Left forelimb (tissue), 1 donor: Measurements from ENCODE around the gene CCDC127.
"Not testable (repeated sequence)": the region's sequence is repeated elsewhere in the genome, so short reads cannot be mapped to it uniquely, and the experiment has no call there.

Source experiments
- DNase-seq: peaks from one replicate; pipeline ENCODE4 v3.0.0-alpha.2; 2018; ENCODE audit warnings: low spot score

The CCDC127 gene

DNA sequence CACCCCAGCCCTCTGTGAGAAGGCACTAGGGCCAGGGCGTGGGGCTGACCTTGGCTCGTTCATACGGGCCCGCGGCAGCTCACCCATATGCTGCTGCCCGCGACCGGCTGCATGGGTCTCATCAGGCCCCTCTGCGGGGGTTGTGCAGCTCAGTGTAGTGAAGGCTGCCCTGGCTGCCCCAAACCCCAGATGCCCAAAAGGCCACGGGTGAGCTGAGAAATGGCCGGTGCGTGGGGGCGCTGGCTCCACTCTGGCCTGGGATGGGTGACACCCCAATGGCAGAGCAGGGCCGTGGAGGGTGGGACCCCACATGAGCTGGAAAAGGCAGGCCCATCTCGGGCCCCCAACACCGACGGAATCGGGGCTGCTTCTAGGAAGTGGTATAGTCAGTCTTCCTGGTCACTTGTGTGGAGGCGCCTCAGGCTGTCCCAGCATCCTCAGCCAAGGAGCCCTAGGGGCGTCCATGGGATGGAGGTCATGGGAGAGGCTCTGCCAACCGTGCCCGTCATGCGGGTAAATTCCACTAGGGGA, 46.1 kb downstream of the CCDC127 start:
- DNase-seq = no peak

DNA sequence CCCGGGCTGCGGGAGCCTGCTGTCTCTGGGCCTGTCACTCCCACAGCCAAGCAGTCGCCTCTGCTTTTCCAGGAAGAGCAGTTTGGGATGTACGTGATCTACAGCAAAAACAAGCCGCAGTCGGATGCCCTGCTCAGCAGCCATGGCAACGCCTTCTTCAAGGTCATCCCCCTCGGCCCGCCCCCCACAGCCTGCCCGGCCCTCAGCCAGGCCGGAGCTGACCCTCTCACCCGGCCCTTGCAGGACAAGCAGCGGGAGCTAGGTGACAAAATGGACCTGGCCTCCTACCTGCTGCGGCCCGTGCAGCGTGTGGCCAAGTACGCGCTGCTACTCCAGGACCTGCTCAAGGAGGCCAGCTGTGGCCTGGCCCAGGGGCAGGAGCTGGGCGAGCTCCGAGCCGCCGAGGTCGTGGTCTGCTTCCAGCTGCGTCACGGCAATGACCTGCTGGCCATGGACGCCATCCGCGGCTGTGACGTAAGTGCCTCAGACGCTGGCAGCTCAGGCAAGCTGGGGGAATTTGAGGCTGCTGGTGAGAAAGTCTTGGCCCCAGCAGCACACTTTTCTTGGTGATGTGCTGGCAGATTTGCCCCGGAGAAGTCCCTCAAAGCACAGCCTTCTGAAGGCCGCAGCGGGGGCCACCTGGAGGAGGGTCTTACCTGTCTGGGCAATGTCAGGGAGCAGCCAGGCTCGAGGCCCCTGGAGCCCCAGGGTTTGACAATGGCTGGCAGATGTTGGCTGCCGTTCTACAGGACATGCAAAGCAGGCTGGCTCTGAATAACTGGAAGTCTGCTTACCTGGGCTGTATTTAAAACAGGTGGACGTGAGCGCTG, 46.8 kb downstream of the CCDC127 start:
- no peak for DNase-seq

DNA sequence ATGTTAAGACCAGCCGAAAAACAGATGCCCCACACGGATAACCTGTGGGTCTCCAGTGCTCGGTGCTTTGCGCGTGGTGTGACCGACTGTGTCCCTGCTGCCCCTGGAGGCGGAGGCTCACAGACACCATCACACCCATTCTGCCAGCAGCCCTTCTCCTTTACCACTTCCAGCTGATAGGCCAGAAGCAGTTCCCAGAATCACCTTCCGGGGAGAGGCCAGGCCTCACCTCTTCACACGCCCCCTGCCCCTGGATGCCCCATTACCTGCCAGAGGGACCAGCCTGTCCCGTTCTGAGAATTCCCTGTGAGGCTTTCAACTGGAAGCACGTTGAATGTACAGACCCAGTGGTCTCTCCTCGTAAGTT, 48.2 kb downstream of the CCDC127 start:
- DNase-seq = no peak

DNA sequence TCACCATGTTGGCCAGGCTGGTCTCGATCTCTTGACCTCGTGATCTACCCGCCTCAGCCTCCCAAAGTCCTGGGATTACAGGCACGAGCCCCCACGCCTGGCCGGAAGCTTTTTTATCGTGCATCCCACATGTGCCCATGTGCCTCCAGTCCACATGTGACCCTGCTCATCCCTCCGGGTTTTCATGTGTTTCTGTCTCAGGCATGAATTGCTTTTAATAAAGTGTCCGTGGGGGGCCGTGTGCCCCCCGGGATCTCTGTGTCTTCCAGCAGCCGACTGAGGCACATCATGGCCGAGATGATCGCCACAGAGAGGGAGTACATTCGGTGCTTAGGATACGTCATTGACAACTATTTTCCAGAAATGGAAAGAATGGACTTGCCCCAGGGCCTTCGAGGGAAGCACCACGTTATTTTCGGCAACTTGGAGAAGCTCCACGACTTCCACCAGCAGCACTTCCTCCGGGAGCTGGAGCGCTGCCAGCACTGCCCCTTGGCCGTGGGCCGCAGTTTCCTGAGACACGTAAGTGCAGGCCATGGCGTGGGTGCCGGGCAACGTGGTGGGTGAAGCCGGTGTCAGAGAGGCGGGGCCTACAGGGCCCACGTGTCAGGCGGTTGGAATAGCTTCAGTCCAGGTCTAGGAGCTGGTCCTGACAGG, 48.8 kb downstream of the CCDC127 start:
- DNase-seq = no peak

DNA sequence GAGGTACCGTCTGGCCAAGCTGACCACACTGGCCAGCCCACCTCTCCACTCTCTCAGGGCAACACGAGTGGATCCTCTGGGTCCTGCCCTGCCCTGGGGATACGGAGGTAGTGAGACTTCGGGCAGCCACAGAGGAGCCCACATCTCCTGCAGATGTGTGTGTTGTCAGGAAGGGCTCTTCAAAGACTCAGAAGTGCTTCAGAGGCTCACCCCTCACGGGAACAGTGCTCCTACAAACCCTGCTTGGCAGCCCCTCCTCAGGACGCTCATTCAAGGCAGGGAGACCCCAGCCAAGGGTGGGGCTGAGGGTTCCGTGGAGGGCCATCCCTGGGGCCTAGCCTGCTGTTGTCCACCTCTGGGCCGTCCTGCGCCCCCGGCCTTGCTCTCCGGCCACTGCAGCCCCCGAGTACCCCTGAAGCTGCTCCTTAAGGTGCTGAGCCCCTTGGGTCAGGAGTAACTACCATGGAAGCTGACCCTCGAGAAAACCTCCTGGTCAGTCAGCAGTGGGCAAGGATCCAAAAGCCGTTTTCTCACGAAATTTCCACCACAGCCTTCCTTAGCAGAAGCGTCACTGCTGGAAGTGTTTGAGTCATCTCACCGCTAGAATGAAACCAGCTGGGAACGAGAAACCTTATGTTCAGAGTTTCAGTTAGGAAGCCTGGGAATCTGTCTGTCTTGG, 49.8 kb downstream of the CCDC127 start:
- no peak for DNase-seq

DNA sequence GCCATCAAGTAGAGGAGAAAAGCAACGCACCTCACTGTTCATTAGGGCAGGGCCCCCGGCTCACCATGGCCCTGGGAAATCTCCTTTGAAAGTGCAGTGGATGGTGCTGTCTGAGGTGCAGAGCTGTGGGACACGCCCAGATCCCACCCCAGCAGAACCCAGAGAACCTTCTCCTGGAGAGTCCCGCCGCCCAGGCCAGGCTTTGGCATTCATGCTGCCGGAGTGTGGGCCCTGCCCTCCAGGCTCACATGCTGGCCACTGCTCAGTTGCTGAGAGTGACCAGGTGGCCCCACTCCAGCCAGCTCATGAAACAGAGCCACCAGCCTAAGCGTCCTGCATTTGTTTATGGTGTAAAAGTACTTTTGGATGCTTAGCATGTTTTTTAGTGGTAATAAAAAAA, 50.4 kb downstream of the CCDC127 start:
- DNase-seq = no peak

DNA sequence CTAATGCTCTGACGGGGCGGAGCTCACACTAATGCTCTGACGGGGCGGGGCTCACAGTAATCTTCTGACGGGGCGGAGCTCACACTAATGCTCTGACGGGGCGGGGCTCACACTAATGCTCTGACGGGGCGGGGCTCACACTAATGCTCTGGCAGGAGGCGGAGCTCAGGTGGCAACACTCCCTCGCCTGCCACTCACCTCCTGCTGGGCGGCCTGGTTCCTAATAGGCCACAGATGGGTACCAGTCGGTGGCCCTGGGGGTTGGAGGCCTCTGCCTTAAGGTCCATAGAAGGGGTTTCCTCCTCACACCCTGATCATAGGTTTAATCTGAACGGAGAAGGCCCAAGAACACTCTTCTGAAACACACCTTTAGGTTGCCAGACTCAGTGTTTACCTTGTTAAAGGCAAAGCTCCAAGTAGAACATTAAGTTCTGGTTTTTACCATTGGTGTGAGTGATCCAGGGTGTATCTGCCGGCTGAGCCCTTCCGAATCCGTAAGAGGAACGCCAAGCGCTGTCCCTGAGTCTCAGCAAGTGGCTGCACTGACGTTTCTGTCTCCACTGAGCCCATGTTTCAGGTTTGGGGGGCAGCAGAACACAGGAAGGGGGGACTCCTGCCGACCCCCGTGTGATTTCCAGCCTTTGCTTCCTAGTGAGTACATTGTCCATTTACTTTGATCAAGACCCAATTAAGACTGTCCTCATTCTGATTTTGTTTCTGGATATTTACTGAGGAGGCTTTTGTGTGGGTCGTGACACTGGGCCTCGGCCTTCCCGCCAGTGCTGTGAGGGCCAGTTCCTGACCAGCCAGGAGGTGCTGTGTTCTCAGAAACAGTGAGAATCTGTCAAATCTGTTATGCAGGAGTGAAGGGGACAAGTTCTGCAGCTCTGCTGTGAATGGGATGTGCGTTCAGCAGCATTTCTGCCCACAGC, 51.2 kb downstream of the CCDC127 start:
- DNase-seq = no peak

DNA sequence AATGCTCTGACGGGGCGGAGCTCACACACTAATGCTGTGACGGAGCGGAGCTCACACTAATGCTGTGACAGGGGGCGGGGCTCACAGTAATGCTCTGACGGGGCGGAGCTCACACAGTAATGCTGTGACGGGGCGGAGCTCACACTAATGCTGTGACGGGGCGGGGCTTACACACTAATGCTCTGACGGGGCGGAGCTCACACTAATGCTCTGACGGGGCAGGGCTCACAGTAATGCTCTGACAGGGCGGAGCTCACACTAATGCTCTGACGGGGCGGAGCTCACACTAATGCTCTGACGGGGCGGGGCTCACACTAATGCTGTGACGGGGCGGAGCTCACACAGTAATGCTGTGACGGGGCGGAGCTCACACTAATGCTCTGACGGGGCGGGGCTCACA, 53.2 kb downstream of the CCDC127 start:
- not testable (repeated sequence) for DNase-seq

DNA sequence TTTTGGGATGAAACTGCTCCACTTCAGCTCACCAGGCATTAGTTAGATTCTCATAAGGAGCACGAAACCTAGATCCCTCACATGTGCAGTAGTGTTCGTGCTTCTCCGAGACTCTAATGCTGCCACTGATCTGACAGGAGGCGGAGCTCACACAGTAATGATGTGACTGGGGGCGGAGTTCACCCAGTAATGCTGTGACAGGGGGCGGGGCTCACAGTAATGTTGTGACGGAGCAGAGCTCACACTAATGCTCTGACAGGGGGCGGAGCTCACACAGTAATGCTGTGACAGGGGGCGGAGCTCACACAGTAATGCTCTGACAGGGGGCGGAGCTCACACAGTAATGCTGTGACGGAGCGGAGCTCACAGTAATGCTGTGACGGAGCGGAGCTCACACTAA, 53.7 kb downstream of the CCDC127 start:
- DNase-seq = no peak

DNA sequence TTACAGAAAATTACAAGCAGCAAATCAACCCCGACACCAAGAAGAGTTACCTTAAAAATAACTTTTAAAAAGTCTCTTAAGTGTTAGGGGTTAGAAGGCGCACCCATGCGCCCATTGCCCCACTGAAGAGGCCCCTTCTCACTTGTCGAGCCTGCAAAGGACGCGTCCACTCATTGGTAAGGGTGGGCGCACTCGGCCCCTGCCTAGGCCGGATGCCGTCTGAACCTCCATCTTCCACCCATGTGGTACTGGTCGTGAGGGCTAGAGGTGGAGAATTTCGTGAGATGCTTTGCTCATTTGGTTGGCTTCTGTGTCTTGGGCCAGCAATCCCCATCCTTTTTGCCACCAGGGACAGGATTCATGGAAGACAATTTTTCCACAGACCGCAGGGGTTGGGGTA, 54.1 kb downstream of the CCDC127 start:
- no peak for DNase-seq

DNA sequence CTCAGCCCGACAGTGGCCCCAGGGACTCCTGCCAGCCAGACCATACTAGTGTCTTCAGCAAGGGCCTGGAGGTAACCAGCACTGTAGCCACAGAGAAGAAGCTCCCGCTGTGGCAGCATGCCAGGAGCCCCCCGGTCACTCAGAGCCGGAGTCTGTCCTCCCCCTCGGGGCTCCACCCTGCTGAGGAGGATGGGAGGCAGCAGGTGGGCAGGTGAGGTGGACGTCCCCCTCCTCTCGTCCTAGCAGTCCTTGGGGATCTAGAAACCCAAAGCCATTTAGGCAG, 54.7 kb downstream of the CCDC127 start:
- no peak for DNase-seq

DNA sequence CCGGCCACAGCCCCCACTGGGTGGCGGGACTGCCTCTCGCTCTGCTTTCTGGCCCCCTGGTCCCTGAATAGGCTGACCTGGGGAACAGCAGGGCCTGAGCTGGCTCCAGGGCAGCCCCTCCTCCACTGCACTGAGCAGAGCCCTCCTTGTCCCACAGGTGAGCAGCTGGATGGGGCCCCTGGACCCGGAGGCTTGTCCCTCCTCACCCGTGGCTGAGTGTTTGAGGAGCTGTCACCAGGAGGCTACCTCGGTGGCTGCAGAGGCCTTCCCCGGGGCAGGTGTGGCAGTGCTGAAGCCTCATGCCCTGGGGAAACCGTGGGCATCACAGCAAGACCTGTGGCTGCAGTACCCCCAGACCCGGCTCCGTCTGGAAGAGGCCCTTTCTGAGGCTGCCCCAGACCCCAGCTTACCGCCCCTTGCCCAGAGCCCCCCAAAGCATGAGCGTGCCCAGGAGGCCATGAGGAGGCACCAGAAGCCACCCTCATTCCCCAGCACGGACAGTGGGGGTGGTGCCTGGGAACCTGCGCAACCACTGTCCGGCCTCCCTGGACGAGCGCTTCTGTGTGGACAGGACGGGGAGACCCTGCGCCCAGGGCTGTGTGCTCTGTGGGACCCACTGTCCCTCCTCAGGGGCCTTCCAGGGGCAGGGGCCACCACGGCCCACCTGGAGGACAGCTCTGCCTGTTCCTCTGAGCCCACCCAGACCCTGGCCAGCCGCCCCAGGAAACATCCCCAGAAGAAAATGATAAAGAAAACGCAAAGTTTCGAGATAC, 55.2 kb downstream of the CCDC127 start:
- DNase-seq = no peak

DNA sequence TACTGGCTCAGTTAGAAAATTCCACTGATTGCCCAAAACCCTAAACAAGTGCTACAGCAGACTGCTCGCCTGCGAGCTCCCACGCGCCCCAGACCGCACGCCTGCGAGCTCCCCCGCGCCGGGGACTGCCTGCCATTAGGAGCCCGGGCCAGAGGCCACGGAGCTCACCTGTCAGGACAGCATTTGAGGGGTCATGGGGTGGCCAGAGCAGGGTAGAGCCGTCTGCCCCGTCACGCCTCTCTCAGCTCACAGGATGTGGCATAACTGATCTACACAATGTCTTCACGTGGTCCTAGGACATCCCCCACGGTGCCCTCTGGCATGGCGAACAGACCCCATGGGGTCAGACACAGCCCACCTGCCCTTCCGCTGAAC, 55.8 kb downstream of the CCDC127 start:
- no peak for DNase-seq

DNA sequence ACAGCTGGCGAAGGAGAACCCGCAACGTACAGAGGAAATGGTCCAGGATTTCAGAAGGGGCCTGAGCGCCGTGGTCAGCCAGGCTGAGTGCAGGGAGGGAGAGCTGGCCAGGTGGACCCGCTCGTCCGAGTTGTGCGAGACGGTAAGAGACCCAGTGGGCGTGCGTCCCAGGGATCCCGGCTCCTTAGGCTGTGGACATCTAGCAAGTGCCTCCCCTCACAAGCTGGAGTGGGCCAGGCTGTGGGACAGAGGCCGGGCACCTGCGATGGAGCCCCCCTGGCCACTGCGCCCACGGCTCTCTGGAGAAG, 56.2 kb downstream of the CCDC127 start:
- DNase-seq = no peak

DNA sequence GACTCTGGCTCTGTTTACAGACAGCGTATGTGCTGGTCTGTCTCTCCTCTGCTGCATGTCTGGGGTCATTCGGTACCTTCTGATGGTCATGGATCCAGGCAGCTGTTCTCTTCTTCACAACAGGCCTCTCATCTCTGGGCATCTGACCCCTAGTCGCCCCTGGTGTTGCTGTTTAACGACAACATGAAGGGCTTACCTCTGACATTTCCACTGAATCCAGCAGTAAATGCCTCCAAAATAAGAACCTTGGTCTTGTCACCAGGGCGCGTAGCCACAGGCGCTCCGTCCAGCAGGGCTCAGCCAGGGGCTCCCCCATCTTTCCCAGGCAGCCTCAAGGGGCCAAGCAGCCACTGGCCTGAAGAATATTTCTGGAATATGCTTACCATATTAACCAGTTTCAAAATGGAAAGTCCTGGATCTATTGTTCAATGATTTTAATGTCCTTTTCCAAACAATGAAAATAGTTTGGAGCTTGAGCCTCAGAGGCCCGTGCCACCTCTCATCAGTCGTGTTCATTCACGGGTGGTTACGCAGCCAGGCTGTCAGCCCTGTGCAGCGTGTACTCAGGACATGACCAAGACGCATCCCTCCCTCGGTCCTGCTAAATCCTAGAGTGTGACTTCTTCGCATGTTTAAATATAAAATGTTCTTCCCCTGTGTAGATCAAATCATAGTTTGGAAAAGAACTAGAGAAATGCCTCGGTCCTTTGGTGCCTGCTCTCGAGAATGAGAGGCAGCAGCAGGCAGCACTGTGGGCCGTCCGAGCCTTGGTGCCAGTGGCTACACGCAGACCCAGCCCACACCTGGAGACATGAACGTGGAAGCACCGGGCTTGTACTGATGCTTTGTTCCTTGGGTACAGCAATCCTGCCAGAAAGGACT, 56.8 kb downstream of the CCDC127 start:
- DNase-seq = no peak

DNA sequence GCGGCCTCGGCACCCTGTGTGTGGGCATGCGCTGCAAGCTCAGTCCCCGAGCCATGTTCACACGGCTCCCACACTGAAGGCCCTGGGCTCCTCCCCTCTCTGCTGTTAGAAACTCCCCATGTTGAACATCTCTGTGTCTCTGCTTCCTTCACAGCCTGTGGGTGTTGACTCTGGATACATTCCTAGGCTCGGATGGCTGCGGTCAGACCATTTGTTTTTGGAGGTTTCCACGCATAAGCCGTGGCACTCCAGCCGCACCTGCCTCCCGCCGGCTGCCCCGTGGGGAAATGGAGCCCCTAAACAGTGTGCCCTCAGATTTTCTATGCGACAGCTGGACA, 57.8 kb downstream of the CCDC127 start:
- DNase-seq = peak; percentile 50

DNA sequence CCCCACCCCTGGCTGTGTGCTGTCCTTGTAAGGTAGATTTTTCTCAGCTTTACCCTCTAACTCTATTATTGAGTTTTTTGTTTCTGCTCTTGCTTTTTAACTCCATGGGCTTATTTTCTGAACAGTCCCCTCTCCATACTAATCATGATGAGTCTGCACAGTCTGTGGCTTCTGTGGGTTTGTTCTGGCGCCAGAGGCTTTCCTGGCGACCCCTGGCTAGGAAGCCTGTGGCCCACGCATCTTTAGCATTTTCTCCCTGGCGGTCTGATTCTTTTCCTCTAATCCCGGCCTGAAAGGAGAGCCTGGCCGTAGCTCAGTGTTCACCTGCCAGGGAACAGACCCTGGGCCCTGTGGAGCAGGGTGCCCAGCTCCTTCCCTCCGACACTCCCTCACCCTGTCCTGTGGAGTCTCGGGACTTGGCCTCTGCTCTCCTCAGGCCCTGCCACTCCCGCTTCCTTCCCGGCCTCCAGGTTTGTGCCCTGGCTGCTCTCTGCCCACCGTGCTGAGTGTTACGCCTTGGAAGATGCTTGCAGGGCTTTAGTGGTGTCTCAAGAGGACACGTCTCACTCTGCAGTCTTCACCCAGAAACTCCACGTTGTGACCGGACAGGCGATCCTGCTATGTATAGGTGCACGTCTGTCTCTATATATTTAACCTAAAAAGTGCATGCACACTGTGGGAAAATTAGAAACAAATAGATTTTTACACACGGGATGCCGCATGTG, 58.3 kb downstream of the CCDC127 start:
- no peak for DNase-seq

DNA sequence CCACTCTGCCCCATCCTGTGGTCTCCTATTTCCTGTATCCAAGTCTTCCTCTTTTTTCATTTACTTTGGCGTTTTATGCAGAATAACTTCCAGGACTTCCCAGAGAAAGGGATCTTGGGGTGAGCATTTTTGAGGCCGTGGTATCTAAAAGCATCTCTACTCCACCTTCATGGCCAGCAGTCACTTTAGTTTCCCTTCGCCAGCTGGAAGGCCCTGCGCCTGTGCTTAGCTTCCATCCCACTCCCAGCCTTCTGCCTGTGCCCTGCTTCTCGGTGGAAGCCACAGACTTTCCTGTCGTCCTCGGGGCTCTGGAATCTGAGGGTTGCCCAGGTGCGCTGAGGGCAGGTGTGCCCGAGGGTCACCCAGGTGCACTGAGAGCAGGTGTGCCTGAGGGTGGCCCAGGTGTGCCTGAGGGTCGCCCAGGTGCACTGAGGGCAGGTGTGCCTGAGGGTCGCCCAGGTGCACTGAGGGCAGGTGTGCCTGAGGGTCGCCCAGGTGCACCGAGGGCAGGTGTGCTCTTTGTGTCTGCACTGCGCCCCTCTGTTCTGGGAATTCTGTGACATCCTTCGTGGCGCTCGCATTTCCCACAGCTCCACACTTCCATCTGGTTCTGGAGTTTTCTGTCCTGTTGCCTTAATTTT, 59.0 kb downstream of the CCDC127 start:
- peak; percentile 45 for DNase-seq

DNA sequence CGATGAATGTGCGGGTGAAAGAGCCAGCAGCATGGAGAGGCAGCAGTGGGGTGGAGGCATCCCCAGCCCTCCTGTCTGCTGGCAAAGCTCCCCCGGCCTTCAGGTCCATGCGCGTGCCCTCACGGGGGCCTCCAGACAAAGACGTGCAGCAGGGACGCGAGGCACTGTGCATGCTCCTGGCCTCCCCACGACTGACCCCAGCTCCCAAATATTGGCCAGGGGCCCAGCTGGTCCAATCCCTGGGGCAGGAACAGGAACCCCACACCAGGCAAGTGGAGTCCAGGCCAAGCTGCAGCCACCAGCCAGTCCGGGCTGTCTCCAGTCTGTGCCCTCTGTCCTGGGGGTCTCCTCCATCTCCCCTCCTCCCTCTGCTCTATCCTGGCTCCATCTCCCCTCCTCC, 60.2 kb downstream of the CCDC127 start:
- peak; percentile 25 for DNase-seq
